Ishikawa (cell line): ENCODE data around the gene TRAPPC5.

Experiments used
- CEBPB ChIP-seq: IDR thresholded peaks from 2 replicates; pipeline ENCODE4 v1.6.1; 2012
- CREB1 ChIP-seq: IDR thresholded peaks from 2 replicates; pipeline ENCODE4 v1.6.1; 2012; ENCODE audit warnings: low read depth
- EGR1 ChIP-seq: IDR thresholded peaks from 2 replicates; pipeline ENCODE4 v1.6.1; 2012
- EP300 ChIP-seq: IDR thresholded peaks from 2 replicates; pipeline ENCODE4 v1.6.1; 2012; ENCODE audit warnings: borderline replicate concordance
- FOXM1 ChIP-seq: IDR thresholded peaks from 2 replicates; pipeline ENCODE4 v1.6.1; 2012; ENCODE audit warnings: low read depth, borderline replicate concordance
- NFIC ChIP-seq: IDR thresholded peaks from 2 replicates; pipeline ENCODE4 v1.6.1; 2012
- RAD21 ChIP-seq: IDR thresholded peaks from 2 replicates; pipeline ENCODE4 v1.6.1; 2012; ENCODE audit warnings: low read depth
- TAF1 ChIP-seq: IDR thresholded peaks from 2 replicates; pipeline ENCODE4 v1.6.1; 2012; ENCODE audit warnings: low read depth, mild to moderate bottlenecking
- TCF12 ChIP-seq: IDR thresholded peaks from 2 replicates; pipeline ENCODE4 v1.6.1; 2012; ENCODE audit warnings: low read depth
- TEAD4 ChIP-seq: IDR thresholded peaks from 2 replicates; pipeline ENCODE4 v1.6.1; 2012
- YY1 ChIP-seq: IDR thresholded peaks from 2 replicates; pipeline ENCODE4 v1.6.1; 2012; ENCODE audit warnings: low read depth
- ZBTB7A ChIP-seq: IDR thresholded peaks from 2 replicates; pipeline ENCODE4 v1.6.1; 2012; ENCODE audit warnings: low read depth
- TF ChIP-seq, protein P1 (sequence below): IDR thresholded peaks from 2 replicates; pipeline ENCODE4 v1.6.1; 2012
- TF ChIP-seq, protein P2 (sequence below): IDR thresholded peaks from 2 replicates; pipeline ENCODE4 v1.6.1; 2012
- TF ChIP-seq, protein P3 (sequence below): IDR thresholded peaks from 2 replicates; pipeline ENCODE4 v1.6.1; 2012; ENCODE audit warnings: low read depth, mild to moderate bottlenecking

Gene TRAPPC5

DNA sequence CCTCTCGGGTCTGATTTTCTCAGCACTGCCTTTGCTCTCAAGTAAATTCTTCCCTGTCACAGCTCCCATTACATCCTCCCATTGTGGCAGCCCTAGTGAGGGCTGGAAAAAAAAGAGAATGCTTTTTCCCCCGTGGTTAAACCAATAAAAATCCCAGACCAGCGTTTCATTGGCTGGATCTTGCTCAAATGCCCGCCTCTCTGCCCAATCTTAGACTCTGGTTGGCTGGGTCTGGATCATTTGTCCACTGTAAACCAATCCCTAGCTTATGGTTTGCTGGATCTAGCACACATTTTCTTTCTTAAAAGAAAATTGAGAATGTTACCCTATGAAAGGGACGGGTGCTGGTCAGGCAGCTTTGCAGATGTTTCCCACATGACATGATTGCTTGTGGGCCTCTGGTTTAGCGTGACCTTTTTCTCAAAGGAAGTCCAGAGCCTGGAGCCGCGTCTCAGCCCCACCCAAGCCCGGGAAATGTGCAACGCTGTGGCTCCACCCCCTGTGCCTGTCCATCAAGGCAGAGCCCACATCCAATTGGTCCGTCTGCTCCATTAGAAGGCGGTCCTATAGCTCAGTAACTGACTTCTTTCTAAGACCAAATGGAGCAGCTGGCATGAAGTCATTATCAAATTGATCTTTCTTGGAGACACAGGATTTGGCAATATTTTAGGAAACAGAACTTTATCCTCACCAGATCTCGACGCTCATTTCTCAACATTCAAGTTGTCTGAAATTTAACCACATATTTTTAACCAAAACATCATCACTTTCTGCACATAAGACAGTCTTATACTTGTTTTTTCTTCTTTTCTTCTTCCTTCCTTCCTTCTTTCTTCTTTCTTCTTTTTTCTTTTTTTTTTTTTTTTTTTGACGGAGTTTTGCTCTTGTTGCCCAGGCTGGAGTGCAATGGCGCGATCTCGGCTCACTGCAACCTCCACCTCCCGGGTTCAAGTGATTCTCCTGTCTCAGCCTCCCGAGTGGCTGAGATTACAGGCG is 6.3 kb upstream of the TRAPPC5 start:
- TF ChIP-seq TAF1 (no peak), FOXM1 (no peak), EP300 (no peak), CEBPB (no peak)

DNA sequence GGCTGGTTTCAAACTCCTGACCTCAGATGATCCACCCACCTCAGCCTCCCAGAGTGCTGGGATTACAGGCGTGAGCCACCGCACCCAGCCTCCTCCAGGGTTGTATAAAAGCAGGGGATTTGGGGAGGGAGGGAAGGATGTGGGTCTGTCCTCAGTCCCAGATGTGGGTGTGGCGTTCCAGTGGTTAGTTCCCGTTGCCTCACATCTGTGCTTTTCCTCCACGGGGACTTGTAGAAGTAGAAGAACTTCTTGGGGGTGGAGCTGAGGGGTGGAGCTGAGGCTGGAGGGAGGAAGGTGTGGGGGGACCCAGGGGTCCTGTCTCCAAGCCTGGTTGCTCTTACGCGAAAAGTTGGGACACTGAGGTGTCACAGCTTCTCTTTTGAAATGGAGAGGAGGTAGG is 4.3 kb upstream of the TRAPPC5 start:
- TF ChIP-seq CEBPB (no peak), ZBTB7A (no peak), EGR1 (no peak), EP300 (no peak), CREB1 (no peak), RAD21 (no peak), TCF12 (no peak), NFIC (no peak), TEAD4 (no peak), TAF1 (no peak), FOXM1 (no peak), YY1 (no peak)
- TF ChIP-seq, protein P1, sequence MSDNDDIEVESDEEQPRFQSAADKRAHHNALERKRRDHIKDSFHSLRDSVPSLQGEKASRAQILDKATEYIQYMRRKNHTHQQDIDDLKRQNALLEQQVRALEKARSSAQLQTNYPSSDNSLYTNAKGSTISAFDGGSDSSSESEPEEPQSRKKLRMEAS = no peak
- TF ChIP-seq, protein P2, sequence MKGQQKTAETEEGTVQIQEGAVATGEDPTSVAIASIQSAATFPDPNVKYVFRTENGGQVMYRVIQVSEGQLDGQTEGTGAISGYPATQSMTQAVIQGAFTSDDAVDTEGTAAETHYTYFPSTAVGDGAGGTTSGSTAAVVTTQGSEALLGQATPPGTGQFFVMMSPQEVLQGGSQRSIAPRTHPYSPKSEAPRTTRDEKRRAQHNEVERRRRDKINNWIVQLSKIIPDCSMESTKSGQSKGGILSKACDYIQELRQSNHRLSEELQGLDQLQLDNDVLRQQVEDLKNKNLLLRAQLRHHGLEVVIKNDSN = no peak
- TF ChIP-seq, protein P3, sequence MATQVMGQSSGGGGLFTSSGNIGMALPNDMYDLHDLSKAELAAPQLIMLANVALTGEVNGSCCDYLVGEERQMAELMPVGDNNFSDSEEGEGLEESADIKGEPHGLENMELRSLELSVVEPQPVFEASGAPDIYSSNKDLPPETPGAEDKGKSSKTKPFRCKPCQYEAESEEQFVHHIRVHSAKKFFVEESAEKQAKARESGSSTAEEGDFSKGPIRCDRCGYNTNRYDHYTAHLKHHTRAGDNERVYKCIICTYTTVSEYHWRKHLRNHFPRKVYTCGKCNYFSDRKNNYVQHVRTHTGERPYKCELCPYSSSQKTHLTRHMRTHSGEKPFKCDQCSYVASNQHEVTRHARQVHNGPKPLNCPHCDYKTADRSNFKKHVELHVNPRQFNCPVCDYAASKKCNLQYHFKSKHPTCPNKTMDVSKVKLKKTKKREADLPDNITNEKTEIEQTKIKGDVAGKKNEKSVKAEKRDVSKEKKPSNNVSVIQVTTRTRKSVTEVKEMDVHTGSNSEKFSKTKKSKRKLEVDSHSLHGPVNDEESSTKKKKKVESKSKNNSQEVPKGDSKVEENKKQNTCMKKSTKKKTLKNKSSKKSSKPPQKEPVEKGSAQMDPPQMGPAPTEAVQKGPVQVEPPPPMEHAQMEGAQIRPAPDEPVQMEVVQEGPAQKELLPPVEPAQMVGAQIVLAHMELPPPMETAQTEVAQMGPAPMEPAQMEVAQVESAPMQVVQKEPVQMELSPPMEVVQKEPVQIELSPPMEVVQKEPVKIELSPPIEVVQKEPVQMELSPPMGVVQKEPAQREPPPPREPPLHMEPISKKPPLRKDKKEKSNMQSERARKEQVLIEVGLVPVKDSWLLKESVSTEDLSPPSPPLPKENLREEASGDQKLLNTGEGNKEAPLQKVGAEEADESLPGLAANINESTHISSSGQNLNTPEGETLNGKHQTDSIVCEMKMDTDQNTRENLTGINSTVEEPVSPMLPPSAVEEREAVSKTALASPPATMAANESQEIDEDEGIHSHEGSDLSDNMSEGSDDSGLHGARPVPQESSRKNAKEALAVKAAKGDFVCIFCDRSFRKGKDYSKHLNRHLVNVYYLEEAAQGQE = no peak

DNA sequence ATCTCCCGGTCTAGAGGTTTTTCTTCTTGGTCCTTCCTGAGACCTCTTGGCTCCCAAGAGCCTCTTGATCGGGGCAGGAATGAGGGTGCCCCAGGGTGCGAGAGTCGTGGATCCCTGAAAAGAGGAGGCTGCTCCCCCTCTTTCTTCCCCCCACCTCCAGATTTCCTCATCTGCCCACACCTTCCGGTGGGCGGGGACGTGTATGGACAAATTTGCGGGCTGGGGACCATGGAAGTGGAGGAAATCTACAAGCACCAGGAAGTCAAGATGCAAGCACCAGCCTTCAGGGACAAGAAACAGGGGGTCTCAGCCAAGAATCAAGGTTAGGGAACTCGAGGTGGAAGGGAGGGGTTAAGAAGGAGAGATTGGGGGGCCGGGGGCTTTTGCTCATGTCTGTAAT is 3.8 kb upstream of the TRAPPC5 start, which contains the start of gene MCEMP1:
TSS of gene MCEMP1 (plus strand) at position 237 of the 400 bp plus-strand sequence. CDS start at position 268, 31 bp downstream.
- TF ChIP-seq, protein P3 = no peak
- TF ChIP-seq TAF1 = no peak
- TF ChIP-seq ZBTB7A = no peak
- TF ChIP-seq, protein P2 = no peak
- TF ChIP-seq RAD21 = no peak
- no peak for TF ChIP-seq TEAD4
- no peak for TF ChIP-seq FOXM1
- TF ChIP-seq, protein P1 = no peak
- no peak for TF ChIP-seq CREB1
- no peak for TF ChIP-seq EGR1
- TF ChIP-seq YY1 = no peak

DNA sequence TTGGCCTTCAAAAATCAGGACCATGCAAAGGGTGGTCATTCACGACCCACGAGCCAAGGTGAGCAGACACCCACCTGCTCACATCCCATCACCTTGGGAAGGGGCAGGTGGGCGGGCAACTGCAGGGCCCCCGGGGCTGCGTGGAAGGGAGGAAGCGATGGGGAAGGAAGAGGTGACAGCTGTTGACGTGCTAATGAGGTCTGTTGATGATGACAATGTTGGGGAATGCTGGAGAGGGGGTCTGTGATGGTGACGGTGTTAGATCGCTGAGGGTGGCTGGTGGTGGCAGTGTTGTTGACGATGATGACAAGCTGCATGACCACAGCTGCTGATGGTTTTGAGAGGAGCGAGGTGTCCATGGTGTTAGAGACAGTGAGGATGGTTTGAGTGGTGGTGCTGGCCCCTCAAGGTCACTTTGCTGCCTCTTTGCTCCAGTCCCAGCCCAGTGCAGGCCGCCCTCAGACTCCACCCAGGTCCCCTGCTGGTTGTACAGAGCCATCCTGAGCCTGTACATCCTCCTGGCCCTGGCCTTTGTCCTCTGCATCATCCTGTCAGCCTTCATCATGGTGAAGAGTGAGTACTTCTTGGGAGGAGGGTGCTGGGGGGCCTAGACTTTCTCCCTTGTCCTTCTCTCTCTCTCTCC is 2.8 kb upstream of the TRAPPC5 start:
- TF ChIP-seq, protein P3 = no peak
- no peak for TF ChIP-seq CREB1
- TF ChIP-seq TAF1 = no peak
- TF ChIP-seq RAD21 = no peak
- TF ChIP-seq, protein P2 = no peak
- no peak for TF ChIP-seq YY1
- no peak for TF ChIP-seq FOXM1
- no peak for TF ChIP-seq CEBPB
- no peak for TF ChIP-seq NFIC
- no peak for TF ChIP-seq EP300
- TF ChIP-seq ZBTB7A = no peak
- TF ChIP-seq EGR1 = no peak
- no peak for TF ChIP-seq TEAD4
